SKM-1 treated with dmso at 0.1 percent for 144 hours (cell line): Measurements from ENCODE around the gene ASB10.

Experiments
- DNase-seq: peaks from one replicate; lab custom pipeline; 2025; ENCODE audit not compliant: unreplicated experiment; lab: John Stamatoyannopoulos, UW

The ASB10 gene

GRCh38 chr7:151166629-151167196 lies 20.3 kb downstream of the ASB10 start:
- no peak for DNase-seq

DNA sequence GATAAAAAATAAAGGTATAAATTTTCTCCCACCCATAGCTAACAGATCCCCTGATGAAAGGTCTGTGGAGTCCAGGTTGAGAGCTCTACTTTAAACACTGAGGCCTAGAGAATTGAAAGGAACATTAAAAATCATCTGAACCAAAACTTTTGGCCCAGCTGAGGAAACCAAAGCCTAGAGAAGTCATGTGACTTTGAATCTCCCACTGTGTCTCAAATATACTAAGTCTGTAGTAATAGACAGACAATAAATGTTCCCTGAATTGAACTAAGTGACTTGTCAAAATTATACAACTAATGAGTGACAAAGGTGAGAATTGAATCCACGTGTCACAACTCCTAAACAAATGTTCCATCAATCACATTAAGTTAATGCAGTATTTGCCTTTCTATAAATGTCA lies 25.3 kb downstream of the ASB10 start:
- no peak for DNase-seq

GRCh38 chr7:151157645-151158329 lies 29.3 kb downstream of the ASB10 start:
- DNase-seq, result no peak

- no peak for DNase-seq
Measured at GRCh38 chr7:151152643-151153513, 34.2 kb downstream of the ASB10 start.

- DNase-seq, result no peak
Measured at GRCh38 chr7:151150388-151150787, 36.7 kb downstream of the ASB10 start.

DNA sequence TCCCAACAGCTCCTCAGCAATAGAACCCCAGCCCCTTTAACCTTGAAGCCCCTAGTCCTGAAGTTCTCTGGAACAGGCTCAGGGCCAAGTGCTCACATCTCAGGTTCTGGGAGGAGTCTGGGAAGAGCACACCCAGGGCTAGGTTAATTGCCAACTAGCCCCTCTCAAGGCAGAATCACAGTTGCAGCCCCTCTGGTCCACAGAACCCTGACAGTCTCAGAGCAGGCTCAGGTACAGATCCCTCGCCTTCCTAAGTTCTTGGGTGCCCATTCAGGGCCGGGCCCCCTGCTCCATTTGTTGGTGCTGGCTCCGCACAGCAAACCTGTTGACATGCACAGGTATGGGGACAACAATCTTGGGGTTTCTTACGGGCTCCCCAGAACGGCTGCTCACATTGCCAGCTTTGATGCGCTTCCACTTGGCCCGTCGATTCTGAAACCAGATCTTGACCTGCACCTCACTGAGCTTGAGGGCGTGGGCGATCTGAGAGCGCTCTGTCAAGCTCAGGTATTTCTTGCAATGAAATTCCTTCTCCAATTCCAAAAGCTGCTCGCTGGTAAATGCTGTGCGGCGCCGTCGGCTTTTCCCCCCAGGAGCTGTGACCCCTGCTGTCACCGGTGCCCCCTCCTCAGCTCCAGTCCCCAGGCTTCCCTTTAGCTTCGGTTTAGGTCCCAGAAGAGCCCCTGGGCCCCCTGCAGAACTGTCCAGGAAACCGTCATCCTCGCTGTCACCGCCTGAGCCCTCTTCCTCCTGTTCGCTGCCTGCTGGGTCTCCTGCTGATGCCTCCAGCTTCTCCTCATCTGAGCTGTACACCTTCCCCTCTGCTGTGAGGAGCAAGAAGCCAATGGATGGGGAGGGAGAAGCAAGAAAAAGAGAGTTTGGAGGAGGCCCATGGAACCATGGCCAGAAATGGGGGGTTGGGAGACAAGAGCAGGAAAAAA lies 38.5 kb downstream of the ASB10 start:
- DNase-seq, result no peak

DNA sequence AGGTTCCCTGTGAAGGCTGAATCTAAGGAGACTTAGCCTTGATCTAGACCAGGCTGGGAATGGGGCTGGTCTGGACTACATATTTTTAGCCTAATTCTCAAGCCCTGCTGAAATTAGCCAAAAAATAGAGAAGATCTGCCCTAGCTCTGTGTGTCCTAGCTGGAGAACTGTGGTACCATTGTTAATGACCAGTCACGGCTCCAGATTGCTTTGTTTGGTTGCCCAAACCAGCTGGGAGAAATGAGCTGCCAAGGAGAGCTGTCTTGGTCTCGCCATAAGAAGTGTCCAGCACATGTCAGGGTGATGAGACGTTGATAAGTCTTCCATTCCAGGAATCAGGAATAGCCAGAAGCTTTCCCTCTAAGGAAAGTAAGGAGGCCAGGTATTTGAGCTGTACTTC lies 40.3 kb downstream of the ASB10 start:
- DNase-seq, result no peak

DNA sequence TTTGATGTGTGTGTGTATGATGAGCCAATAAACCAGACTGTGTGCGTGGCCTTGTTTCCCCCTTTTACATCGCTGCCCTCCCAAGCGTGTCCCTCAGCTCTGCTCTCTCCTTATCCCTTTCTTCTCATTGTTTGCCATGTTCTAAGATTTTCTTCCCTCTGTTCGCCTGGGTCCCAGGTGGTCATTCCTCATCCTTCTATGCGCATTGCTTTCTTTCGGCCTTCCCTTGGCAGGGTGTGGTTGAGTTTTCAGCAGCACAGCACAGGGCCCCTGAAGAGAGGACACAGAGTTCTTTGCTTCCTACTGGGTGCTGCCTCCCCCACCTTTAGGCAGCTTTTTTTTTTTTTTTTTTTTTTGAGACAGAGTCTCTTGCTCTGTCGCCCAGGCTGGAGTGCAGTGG lies 42.7 kb downstream of the ASB10 start:
- no peak for DNase-seq

DNA sequence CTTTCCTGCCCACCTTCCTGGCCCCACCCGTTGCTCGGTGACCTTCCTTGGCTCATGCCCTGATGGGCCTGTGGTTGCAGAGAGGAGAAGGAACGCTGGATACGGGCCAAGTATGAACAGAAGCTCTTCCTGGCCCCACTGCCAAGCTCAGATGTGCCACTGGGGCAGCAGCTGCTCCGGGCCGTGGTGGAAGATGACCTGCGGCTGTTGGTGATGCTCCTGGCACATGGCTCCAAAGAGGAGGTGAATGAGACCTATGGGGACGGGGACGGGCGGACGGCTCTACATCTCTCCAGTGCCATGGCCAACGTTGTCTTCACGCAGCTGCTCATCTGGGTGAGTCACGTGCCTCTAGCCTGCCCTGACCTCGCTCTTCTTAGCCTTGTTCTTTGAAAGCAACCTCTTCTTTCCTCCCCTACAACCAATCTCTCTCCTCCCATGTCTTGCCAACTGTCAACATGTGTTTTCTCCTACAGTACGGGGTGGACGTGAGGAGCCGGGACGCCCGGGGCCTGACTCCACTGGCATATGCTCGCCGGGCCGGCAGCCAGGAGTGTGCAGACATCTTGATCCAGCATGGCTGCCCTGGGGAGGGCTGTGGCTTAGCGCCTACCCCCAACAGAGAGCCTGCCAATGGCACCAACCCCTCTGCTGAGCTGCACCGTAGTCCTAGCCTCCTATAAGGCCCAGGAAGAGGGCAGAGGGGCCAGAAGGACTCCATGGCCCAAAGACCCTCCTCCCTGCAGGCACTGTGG lies 43.6 kb downstream of the ASB10 start:
- DNase-seq, result no peak

DNA sequence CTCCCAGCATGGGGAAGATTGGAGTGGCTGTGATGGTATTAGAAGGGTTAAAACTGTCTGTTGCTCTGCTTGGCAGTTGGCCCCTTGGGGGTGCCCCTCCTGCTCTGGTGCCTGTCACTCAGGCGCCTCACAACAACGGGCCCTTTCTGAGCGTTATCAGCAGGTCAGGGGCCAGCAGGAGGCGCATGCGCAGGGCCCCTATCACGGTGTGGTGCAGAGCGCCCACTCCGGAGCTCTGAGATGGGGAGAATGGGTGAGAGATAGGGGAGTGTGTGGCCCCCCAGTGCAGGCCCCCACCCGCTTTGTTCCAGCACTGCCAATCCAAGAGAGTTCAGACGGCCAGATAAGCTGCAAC lies 44.4 kb downstream of the ASB10 start:
- no peak for DNase-seq

DNA sequence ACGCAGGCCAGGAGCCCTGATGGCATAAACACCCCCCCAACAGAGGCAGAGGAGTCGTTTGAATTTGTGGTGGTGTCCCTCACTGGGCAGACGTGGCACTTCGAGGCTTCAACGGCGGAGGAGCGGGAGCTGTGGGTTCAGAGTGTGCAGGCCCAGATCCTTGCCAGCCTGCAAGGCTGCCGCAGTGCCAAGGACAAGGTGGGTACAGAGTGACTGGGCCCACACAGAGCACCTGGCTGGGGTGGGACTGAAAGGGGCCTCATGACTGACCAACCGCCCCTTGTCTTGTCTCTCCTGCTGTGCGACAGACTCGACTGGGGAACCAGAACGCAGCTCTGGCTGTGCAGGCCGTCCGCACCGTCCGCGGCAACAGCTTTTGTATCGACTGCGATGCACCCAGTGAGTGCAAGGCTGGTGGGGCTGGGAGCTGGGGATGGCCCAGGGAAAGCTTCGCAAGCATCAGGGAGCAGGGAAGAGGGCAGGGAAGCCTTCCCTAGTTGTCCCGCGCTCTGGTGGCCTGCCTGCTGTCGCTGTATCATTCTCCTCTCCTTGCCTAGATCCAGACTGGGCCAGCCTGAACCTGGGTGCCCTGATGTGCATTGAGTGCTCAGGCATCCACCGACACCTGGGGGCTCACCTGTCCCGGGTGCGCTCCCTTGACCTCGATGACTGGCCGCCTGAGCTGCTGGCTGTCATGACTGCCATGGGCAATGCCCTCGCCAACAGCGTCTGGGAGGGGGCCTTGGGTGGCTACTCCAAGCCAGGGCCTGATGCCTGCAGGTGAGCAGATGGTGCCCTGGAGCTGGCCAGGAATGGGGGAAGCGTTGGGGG lies 45.0 kb downstream of the ASB10 start:
- no peak for DNase-seq

- DNase-seq, result no peak
Measured at GRCh38 chr7:151141311-151141854, 45.7 kb downstream of the ASB10 start.

DNA sequence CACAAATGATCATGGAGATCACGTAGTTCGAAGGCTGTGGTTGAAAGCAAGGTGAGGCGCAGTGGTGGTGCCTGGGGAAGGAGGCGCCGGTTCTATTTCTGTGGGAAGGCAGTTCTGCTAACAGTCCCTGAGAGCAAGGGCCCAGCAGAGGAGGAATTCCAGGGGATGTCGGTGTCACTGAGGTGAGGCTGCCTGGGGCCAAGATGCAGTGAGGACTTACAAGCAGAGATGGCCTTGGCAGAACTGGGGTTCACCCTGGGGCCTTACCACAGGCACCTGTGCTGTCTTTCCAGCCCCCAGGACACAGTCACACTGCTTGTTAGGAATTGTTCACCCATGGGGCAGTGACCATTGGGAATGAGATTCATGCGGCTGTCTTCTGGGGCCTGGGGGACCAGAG lies 46.2 kb downstream of the ASB10 start:
- no peak for DNase-seq

- no peak for DNase-seq
Measured at GRCh38 chr7:151139791-151140190, 47.3 kb downstream of the ASB10 start.

DNA sequence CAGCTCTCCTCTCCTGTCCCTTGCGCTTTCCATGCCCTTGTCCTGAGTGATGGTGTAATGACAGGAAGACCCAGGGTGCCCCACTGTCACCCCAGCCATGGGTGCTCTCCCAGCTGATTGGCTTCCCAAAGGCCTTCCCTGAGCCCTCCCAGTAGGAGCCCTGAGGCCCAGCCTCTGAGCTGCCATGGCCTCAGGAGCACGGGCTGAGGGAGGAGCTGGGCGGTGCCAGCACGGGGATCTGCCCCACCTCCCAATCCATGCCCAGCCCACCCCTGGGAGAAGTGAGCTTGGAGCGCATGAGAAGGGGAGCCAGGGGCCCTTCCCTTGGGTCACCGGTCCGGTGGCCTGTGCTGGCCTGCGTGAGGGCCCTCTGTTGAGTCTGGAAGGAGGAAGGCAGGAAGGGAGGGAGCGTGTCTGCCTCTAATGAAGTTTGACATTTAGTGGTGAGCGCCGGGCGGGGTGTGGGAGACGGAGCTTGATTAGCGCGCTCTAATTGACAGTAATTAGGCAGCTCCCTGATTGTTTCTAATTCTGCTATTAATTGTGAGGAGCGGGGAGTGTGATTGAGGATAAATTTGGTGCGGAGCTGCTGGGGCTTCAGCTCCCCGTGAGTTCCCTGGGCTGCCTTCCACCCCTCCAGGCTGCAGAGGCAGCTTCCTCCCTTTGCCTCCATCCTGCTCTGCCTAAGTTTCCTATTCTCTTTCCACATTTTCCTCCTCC lies 47.8 kb downstream of the ASB10 start:
- DNase-seq, result no peak

GRCh38 chr7:151138153-151138851 lies 48.7 kb downstream of the ASB10 start:
- no peak for DNase-seq

GRCh38 chr7:151137791-151138152 lies 49.3 kb downstream of the ASB10 start:
- no peak for DNase-seq

GRCh38 chr7:151137076-151137675 lies 49.9 kb downstream of the ASB10 start:
- DNase-seq, result no peak
